Activated CD4-positive, alpha-beta T cell treated with anti-CD3 and anti-CD28 coated beads, Interleukin-2, amount 10 ng/mL, durations not matched to agents 24 days and 14 days (primary cell): ENCODE results near the gene HOOK2. TPM values are rescaled to one million over a fixed set of nuclear protein-coding genes. Genes with fewer than 3 reads are reported as not detected.

Experiments
- DNase-seq: peaks from one replicate; pipeline ENCODE4 v3.0.0; 2022
- H3K27ac Mint-ChIP-seq: one replicate; pipeline ENCODE4 v1.8.0; 2022; ENCODE audit warnings: mild to moderate bottlenecking, mixed read lengths
- H3K27me3 Mint-ChIP-seq: one replicate; pipeline ENCODE4 v1.8.0; 2022; ENCODE audit warnings: mixed read lengths
- H3K36me3 Mint-ChIP-seq: one replicate; pipeline ENCODE4 v1.8.0; 2022; ENCODE audit warnings: low read depth, mild to moderate bottlenecking, mixed read lengths
- H3K4me1 Mint-ChIP-seq: one replicate; pipeline ENCODE4 v1.8.0; 2021; ENCODE audit warnings: mixed read lengths
- H3K4me3 Mint-ChIP-seq: one replicate; pipeline ENCODE4 v1.8.0; 2022; ENCODE audit warnings: mild to moderate bottlenecking, moderate library complexity, mixed read lengths
- H3K9me3 Mint-ChIP-seq: one replicate; pipeline ENCODE4 v1.8.0; 2021; ENCODE audit warnings: mixed read lengths
- intact Hi-C: fragments of 100-400 bp; cut with micrococcal nuclease; formaldehyde crosslinking; loops from one replicate; pipeline ENCODE4 v1.15.1; 2023
- total RNA-seq: library from RNA; stranded (reverse); gene quantifications from 2 replicates; pipeline ENCODE4 v1.2.3, GENCODE V29; 2022

Gene HOOK2
- total RNA-seq, 1 donor from 2014 or later = 17.8 TPM

- no peaks in the 10 kb centered on the region for H3K36me3 Mint-ChIP-seq
- DNase-seq = peak; percentile 85
- peak overlapping the region; percentile 78 for H3K4me3 Mint-ChIP-seq
- no peaks in the 10 kb centered on the region for H3K9me3 Mint-ChIP-seq
- peaks cover 25% of the 10 kb centered on the region for H3K4me1 Mint-ChIP-seq
- intact Hi-C loops = no loop called here
- no peaks in the 10 kb centered on the region for H3K27me3 Mint-ChIP-seq
- H3K27ac Mint-ChIP-seq = no peak overlapping the region
Measured at GRCh38 chr19:12783291-12783848, 8.0 kb upstream of the HOOK2 start.

- intact Hi-C loops = loop anchor here (1.0 kb wide), 1 partner anchor 9 kb away; the partner anchor contains the start of gene JUNB
- peak overlapping the region; percentile 87 for H3K4me3 Mint-ChIP-seq
Measured at GRCh38 chr19:12782424-12783290, 7.3 kb upstream of the HOOK2 start.

GRCh38 chr19:12782174-12782423 is 6.7 kb upstream of the HOOK2 start:
- Mint-ChIP-seq H3K4me1 (peaks cover 29% of the 10 kb centered on the region), H3K27ac (no peak overlapping the region), H3K36me3 (no peaks in the 10 kb centered on the region), H3K27me3 (no peaks in the 10 kb centered on the region), H3K4me3 (peak overlapping the region; percentile 87), H3K9me3 (no peaks in the 10 kb centered on the region)
- intact Hi-C loops = loop anchor here (1.0 kb wide), 1 partner anchor 9 kb away; the partner anchor contains the start of gene JUNB
- DNase-seq = no peak

More at GRCh38 chr19:12782424-12783290, 7.3 kb upstream of the HOOK2 start:
- Mint-ChIP-seq H3K4me1 (peaks cover 25% of the 10 kb centered on the region), H3K27me3 (no peaks in the 10 kb centered on the region), H3K27ac (no peak overlapping the region), H3K36me3 (no peaks in the 10 kb centered on the region), H3K9me3 (no peaks in the 10 kb centered on the region)
- DNase-seq = peak; percentile 97

GRCh38 chr19:12779162-12779993 is 4.0 kb upstream of the HOOK2 start:
- peak; percentile 68 for DNase-seq
- Mint-ChIP-seq H3K27me3 (no peaks in the 10 kb centered on the region), H3K27ac (peak overlapping the region; percentile 92), H3K36me3 (no peaks in the 10 kb centered on the region), H3K4me3 (peak overlapping the region; percentile 96), H3K4me1 (peaks cover 33% of the 10 kb centered on the region), H3K9me3 (no peaks in the 10 kb centered on the region)
- intact Hi-C loops = loop anchor here (5.0 kb wide), 1 partner anchor 58 kb away; the partner anchor contains the start of gene MAST1

GRCh38 chr19:12778905-12779161 is 3.5 kb upstream of the HOOK2 start:
- no peaks in the 10 kb centered on the region for H3K27me3 Mint-ChIP-seq
- H3K4me3 Mint-ChIP-seq = peak overlapping the region; percentile 96
- no peak for DNase-seq
- H3K36me3 Mint-ChIP-seq = no peaks in the 10 kb centered on the region
- intact Hi-C loops = loop anchor here (1.0 to 5.0 kb wide), 2 partner anchors 12 to 58 kb away; partner anchors contain the start of genes JUNB and MAST1
- H3K27ac Mint-ChIP-seq = peak overlapping the region; percentile 92
- H3K4me1 Mint-ChIP-seq = peaks cover 35% of the 10 kb centered on the region
- no peaks in the 10 kb centered on the region for H3K9me3 Mint-ChIP-seq

GRCh38 chr19:12778017-12778904 is 2.9 kb upstream of the HOOK2 start:
- no peaks in the 10 kb centered on the region for H3K27me3 Mint-ChIP-seq
- peak; percentile 85 for DNase-seq
- peaks cover 37% of the 10 kb centered on the region for H3K4me1 Mint-ChIP-seq
- H3K36me3 Mint-ChIP-seq = no peaks in the 10 kb centered on the region
- H3K27ac Mint-ChIP-seq = peak overlapping the region; percentile 92
- intact Hi-C loops = loop anchor here (1.0 to 5.0 kb wide), 2 partner anchors 13 to 59 kb away; partner anchors contain the start of genes JUNB and MAST1
- H3K4me3 Mint-ChIP-seq = peak overlapping the region; percentile 96
- H3K9me3 Mint-ChIP-seq = no peaks in the 10 kb centered on the region

GRCh38 chr19:12777217-12778016 is 2.1 kb upstream of the HOOK2 start:
- Mint-ChIP-seq H3K27me3 (no peaks in the 10 kb centered on the region), H3K9me3 (no peaks in the 10 kb centered on the region), H3K4me1 (peaks cover 37% of the 10 kb centered on the region), H3K36me3 (no peaks in the 10 kb centered on the region), H3K27ac (peak overlapping the region; percentile 92), H3K4me3 (peak overlapping the region; percentile 96)
- intact Hi-C loops = loop anchor here (1.0 to 5.0 kb wide), 3 partner anchors 14 to 60 kb away; partner anchors contain the start of genes JUNB and MAST1
- DNase-seq = peak; percentile 96

GRCh38 chr19:12773571-12773970 is 1.8 kb downstream of the HOOK2 start:
- Mint-ChIP-seq H3K4me1 (peaks cover 23% of the 10 kb centered on the region), H3K36me3 (no peaks in the 10 kb centered on the region), H3K27ac (peak overlapping the region; percentile 9), H3K9me3 (no peaks in the 10 kb centered on the region), H3K4me3 (peak overlapping the region; percentile 15), H3K27me3 (no peaks in the 10 kb centered on the region)
- peak; percentile 70 for DNase-seq
- intact Hi-C loops = no loop called here

- no peaks in the 10 kb centered on the region for H3K9me3 Mint-ChIP-seq
- no peak overlapping the region for H3K27ac Mint-ChIP-seq
- H3K4me1 Mint-ChIP-seq = peaks cover 17% of the 10 kb centered on the region
- intact Hi-C loops = no loop called here
- DNase-seq = no peak
- no peak overlapping the region for H3K4me3 Mint-ChIP-seq
- no peaks in the 10 kb centered on the region for H3K27me3 Mint-ChIP-seq
- no peaks in the 10 kb centered on the region for H3K36me3 Mint-ChIP-seq
Measured at GRCh38 chr19:12772323-12772722, 3.0 kb downstream of the HOOK2 start.

- Mint-ChIP-seq H3K4me3 (no peak overlapping the region), H3K27me3 (no peaks in the 10 kb centered on the region), H3K4me1 (peaks cover 14% of the 10 kb centered on the region), H3K27ac (no peak overlapping the region), H3K36me3 (no peaks in the 10 kb centered on the region), H3K9me3 (no peaks in the 10 kb centered on the region)
- DNase-seq = no peak
- intact Hi-C loops = no loop called here
Measured at GRCh38 chr19:12770922-12771321, 4.4 kb downstream of the HOOK2 start.

- peak; percentile 79 for DNase-seq
- no peak overlapping the region for H3K4me3 Mint-ChIP-seq
- H3K4me1 Mint-ChIP-seq = peaks cover 14% of the 10 kb centered on the region
Measured at GRCh38 chr19:12769689-12770088, 5.7 kb downstream of the HOOK2 start.

GRCh38 chr19:12767666-12768065 is 7.7 kb downstream of the HOOK2 start:
- H3K27ac Mint-ChIP-seq = no peak overlapping the region
- intact Hi-C loops = loop anchor here (2.0 kb wide), 1 partner anchor 79 kb away; no protein-coding TSS in a partner anchor
- H3K4me3 Mint-ChIP-seq = no peak overlapping the region
- DNase-seq = no peak
- H3K9me3 Mint-ChIP-seq = no peaks in the 10 kb centered on the region
- H3K36me3 Mint-ChIP-seq = no peaks in the 10 kb centered on the region
- H3K27me3 Mint-ChIP-seq = no peaks in the 10 kb centered on the region
- H3K4me1 Mint-ChIP-seq = peaks cover 3% of the 10 kb centered on the region

More at GRCh38 chr19:12769689-12770088, 5.7 kb downstream of the HOOK2 start:
- Mint-ChIP-seq H3K9me3 (no peaks in the 10 kb centered on the region), H3K27me3 (no peaks in the 10 kb centered on the region), H3K27ac (no peak overlapping the region), H3K36me3 (no peaks in the 10 kb centered on the region)
- intact Hi-C loops = no loop called here
